ENCODE measurements around the gene EVL. TPM values are rescaled to one million over a fixed set of nuclear protein-coding genes. Genes with fewer than 3 reads are reported as not detected.

Gene EVL
- total RNA-seq, 1 experiment from 2014 or later: 23.4 TPM

- no peak for DNase-seq (ENCODE audit: extremely low read depth, low read depth)
These were observed 27.9 kb upstream of the EVL start for GRCh38 chr14:100037353-100037752.

DNA sequence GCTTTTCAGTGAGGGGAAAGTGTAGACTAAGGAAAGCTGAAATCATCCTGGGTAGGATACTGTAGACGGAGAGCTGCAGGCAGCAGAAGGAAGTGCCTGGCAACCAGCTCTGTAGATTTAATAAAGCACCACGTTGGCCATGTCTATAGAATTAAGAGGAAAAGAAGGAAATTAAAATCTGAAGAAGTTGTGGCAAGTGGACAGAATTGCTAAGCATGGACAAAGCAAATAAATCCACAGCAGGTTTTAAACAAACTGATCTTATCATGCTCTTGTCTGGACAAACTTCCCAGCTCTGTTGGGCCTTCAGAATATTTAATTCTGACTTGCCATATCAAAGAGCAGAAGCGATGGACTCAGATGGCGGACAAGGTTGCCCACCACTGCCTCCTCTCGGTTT lies 27.2 kb upstream of the EVL start:
- no peak for DNase-seq (ENCODE audit: extremely low read depth, low read depth)

GRCh38 chr14:100039903-100040302 lies 25.3 kb upstream of the EVL start:
- DNase-seq (ENCODE audit: extremely low read depth, low read depth): no peak

- no peak for DNase-seq (ENCODE audit: extremely low read depth, low read depth)
These were observed 24.0 kb upstream of the EVL start for GRCh38 chr14:100041271-100041670.

DNA sequence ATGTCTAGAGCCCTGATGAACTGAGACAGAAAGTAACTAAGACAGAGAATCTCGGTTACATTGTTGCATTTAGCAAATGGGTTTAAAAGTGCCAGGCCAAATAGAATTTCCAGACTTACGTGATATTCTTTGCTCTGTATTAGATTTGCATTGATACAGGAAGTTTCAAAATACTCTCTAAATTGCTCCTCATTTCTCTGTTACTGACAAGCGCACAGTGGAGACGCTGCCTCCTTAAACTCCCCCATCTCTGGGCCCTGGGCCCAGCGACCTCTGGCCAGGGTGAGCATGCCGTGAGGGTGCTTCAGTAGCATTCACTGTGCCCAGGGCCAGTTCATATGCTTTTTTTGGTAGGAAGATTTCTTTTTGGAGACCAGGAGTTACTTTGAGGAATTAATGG lies 22.9 kb upstream of the EVL start:
- no peak for DNase-seq (ENCODE audit: extremely low read depth, low read depth)

GRCh38 chr14:100045642-100046344 lies 19.4 kb upstream of the EVL start:
- DNase-seq (ENCODE audit: extremely low read depth, low read depth): no peak

- DNase-seq (ENCODE audit: extremely low read depth, low read depth): no peak
These were observed 17.6 kb upstream of the EVL start for GRCh38 chr14:100047600-100047999.

GRCh38 chr14:100048786-100049185 lies 16.4 kb upstream of the EVL start:
- no peak for DNase-seq (ENCODE audit: extremely low read depth, low read depth)

DNA sequence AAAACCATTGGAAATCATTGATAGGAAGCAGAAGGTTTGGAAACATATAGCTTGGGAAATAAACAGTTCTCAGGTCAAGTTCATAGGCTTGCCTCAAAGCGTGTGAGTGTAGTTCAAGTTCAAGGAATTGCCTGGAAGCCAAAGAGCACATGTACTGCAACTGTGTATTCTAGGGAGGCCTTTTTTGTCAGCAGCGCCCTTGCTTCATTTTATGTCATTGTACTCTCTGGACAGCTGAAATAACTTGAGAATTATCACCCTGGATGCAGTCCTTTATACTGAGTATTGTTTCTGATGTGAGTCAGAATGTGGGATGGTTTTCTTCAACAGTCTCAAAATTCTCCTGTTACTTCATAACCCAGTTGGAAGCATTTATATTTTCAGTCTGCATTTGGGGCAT lies 16.0 kb upstream of the EVL start:
- DNase-seq (ENCODE audit: extremely low read depth, low read depth): no peak

DNA sequence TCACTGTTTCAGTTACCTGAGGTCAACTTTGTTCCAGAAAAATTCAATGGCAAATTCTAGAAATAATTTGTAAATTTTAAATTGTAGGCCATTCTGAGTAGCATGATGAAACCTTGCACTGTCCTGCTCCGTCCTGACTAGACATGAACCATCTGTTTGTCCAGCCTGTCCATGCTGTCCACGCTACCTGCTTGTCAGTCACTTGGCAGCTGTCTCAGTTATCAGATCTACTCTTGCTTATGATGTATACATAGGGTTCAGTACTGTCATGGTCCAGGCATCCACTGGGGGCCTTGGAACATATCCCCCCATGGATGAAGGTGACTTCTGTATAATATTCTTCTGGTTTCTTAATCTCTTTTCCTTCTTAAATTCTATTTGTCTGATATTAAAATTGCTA lies 14.1 kb upstream of the EVL start:
- DNase-seq (ENCODE audit: extremely low read depth, low read depth): no peak

DNA sequence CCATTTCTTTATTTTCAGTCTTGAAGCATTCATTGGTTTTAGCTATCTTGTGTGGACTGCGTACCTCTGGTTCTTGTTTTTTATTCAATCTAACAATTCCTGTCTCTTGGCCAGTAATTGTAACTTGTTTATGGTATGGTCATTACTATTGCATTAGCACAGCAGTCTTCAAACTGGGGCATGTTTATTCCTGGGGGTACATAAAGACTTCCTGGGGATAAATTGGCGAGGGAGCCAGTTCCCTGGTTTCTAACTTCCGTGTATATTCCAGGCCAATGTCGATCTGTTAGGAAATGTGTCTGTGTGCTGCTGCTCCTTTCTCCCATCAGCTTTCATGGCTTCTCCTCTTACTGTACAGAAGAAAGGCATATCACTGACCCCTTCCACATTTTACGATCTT lies 13.7 kb upstream of the EVL start:
- no peak for DNase-seq (ENCODE audit: extremely low read depth, low read depth)

DNA sequence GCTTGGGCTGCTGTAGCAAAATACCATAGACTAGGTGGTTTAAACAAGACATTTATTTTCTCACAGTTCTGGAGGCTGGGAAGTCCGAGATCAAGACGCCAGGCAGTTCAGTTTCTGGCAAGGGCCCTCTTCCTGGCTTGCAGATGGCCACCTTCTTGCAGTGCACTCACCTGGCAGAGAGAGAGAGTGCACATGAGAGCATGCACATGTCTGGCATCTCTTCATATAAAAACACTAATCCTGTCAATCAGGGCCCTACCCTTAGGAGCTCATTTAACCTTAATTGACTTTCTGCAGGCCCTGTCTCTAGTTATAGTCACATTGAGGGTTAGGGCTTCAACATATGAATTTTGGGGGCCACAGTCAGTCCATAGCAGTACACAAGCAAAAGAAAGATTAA lies 12.4 kb upstream of the EVL start:
- DNase-seq (ENCODE audit: extremely low read depth, low read depth): no peak

- no peak for DNase-seq (ENCODE audit: extremely low read depth, low read depth)
These were observed 10.7 kb upstream of the EVL start for GRCh38 chr14:100054316-100055075.

DNA sequence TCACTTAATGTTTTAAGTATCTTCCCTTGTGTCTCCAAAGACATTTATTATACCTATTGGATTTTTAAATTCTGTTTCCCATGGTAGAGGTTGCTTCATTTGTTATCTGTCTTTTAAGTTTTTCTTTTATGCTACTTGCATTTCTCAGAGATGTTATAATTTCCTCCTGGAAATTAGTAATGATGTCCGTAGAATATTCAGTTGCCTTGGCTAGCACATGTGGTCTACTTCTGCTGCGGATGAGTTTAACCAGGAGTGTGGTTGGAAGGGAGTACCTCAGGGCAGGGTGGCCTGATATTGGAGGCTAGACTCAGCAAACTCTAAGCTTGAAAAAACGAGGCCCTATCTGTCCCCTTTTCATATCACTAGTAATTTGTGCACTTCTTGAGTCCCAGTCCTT lies 8.8 kb upstream of the EVL start:
- no peak for DNase-seq (ENCODE audit: extremely low read depth, low read depth)

GRCh38 chr14:100056964-100057795 lies 8.0 kb upstream of the EVL start:
- no peak for DNase-seq (ENCODE audit: extremely low read depth, low read depth)

DNA sequence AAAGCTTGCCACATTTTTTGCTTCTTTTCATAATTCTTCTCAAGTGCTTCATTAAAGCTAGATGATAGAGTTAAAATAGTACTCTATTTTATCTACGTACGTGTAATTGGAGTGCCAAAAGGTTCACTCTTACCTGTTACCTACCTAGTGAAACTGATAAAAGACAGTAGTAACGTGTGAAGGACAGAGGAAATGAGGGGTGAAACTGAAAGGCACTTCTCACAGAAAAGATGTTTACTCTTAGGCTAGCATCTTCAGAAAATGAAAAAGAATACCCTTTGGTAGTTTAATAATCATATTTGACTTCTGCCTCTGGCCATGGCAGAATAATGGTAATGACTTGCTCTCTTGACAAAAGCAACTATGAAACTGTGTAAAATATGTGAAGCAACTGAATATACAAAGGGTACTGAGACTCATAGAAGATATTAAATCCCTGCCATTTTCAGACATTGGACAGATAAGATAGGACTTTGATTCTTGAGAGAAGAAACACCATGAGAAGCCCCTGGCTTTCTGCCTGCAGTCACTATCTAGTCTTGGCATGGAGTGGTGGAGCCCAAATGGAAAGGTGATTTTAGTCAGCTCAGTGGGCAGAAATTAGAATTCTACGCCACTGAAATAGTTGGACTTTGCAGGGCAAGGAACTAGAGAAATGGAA lies 6.3 kb upstream of the EVL start:
- DNase-seq (ENCODE audit: extremely low read depth, low read depth): no peak

DNA sequence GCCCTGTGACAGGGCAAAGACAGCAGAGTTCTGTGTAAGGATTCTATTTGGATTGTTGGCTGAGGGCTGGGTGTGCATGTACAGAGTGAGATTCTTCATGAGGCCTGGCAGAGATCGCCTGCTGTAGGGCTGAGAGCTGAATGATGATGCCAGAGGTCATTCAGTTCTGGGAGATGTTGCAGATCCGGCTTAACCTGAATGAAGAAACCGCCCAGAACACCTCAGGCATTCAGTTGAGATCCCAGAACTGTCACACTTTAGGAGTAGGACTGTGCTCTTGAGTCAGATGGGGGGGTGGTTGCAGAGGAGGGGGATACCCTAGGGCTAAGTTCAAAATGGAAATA lies 5.8 kb upstream of the EVL start:
- no peak for DNase-seq (ENCODE audit: extremely low read depth, low read depth)

DNA sequence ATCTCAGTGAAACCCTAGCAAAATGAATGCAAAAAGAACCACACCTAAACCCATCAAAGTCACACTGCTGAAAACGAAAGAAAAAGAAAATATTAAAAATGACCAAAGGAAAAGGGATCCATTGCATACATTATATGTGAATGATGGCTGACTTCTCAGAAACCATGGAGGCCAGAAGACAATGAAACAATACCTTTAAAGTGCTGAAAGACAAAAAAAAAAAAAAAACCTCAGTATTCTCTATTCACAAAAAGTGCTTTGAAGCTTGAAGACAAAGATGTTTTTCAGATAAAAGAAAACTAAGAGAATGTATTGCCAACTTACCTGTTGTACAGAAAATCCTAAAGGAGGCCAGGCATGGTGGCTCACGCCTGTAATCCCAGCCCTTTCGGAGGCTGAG lies 4.5 kb upstream of the EVL start:
- no peak for DNase-seq (ENCODE audit: extremely low read depth, low read depth)

DNA sequence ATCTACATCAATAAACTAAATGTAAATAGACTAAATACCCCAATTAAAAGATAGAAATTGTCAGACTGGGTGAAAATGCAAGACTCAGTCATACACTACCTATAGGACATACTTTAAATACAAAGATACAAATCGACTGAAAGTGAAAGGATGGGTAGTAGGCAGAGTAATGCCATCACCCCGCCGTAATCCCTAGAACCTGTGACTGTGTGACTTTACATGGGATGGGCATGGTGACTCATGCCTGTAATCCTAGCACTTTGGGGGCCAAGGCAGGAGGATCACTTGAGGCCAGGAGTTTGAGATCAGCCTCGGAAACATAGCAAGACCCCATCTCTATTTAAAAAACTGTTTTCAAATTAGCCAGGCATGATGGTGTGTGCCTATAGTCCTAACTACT lies 2.6 kb upstream of the EVL start:
- no peak for DNase-seq (ENCODE audit: extremely low read depth, low read depth)

DNA sequence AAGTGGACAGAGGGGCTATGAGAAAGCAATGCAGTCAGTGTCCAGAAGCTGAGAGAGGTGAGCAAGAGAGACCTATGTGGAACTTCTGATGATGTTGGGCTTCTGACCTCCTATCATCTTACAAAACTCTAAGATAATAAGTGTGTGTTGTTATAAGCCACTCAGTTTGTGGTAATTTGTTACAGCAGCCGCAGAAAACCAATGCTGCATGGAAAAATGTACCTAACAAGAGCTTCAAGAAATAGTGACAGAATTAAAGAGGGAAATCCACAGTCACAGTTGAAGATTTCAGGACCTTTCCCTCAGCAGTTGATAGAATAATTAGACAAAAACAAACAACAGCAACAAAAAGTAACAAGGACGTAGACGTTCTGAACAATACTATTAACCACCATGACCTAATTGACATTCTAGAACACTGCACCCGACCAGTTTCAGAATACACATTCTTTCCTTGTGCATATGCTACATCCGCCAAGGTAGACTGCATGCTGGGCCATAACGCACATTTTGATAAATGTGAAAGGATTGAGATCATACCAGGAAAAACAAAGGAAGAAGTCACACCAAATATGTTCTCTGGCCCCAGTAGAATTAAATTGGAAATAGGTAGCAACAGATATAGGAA lies 1.8 kb upstream of the EVL start:
- no peak for DNase-seq (ENCODE audit: extremely low read depth, low read depth)

Measured in NCI-H460 (cell line).